HepG2 (cell line): ENCODE measurements around the gene APBA1. TPM values are rescaled to one million over a fixed set of nuclear protein-coding genes. Genes with fewer than 3 reads are reported as not detected.

Experiments used
- ATAC-seq: fragments of 200-7000 bp; cut with Tn5 transposase; 3 replicates; pipeline ENCODE4 v1.9.1; 2020; ENCODE audit warnings: mild to moderate bottlenecking, moderate library complexity
- BruUV-seq: library from RNA; stranded (reverse); fragments of 400-500 nt; replicated peaks from 2 replicates; lab custom pipeline; 2021; lab: Mats Ljungman, UMichigan
- CTCF ChIA-PET: fragments of 300-600 bp; formaldehyde crosslinking; extraction: SDS; loops from one replicate; lab custom pipeline; 2021; ENCODE audit warnings: low total read pairs, inconsistent platforms, low intra/inter-chr PET ratio; lab: Yijun Ruan, JAX
- POLR2A ChIA-PET: fragments of 350-600 bp; sonication (Branson Sonifier 250); formaldehyde crosslinking; loops from one replicate; lab custom pipeline; 2020; ENCODE audit warnings: antibody characterized with exemption, inconsistent platforms; lab: Yijun Ruan, JAX
- DNase-seq: peaks from one replicate; pipeline ENCODE4 v3.0.0-alpha.2; 2015; ENCODE audit warnings: low spot score
- FAIRE-seq: peaks from 3 replicates; lab custom pipeline; 2011; peaks lifted over from hg19 to GRCh38; lab: Jason Lieb, UNC
- H2AFZ ChIP-seq: one replicate; pipeline ENCODE4 v1.6.1; 2011; ENCODE audit warnings: low read length, inconsistent platforms
- H3K27ac ChIP-seq: fragments of 300-600 bp; 3 replicates; pipeline ENCODE4 v1.8.0; 2011; ENCODE audit warnings: mixed run types, mild to moderate bottlenecking, mixed read lengths, low read length, inconsistent platforms; ENCODE audit not compliant: insufficient read depth; ENCODE audit errors: extremely low read length
- H3K27me3 ChIP-seq, 2 experiments: fragments of 200-600 bp in 1 of 2; 2 replicates in 1 of 2; 3 replicates in 1 of 2; pipeline versions ENCODE4 v1.6.0 to v1.8.0; 2011; ENCODE audit warnings: low read length in 2 of 2, mild to moderate bottlenecking in 2 of 2, moderate library complexity in 2 of 2, inconsistent platforms in 1 of 2; ENCODE audit not compliant: insufficient read depth in 2 of 2, control insufficient read depth in 1 of 2
- H3K36me3 ChIP-seq, 2 experiments: fragments of 200-600 bp in 1 of 2; replicated peaks in 1 of 2; 2 replicates in 1 of 2; 3 replicates in 1 of 2; pipeline versions ENCODE4 v1.5.1 to v1.8.0; 2011; ENCODE audit warnings: low read length in 2 of 2, inconsistent platforms in 1 of 2; ENCODE audit not compliant: insufficient read depth in 2 of 2, control insufficient read depth in 1 of 2
- H3K4me1 ChIP-seq: 2 replicates; pipeline ENCODE4 v1.5.1; 2012; ENCODE audit warnings: low read length, inconsistent platforms; ENCODE audit not compliant: insufficient read depth
- H3K4me2 ChIP-seq: 2 replicates; pipeline ENCODE4 v1.6.0; 2011; ENCODE audit warnings: low read depth, low read length, inconsistent platforms
- H3K4me3 ChIP-seq, 3 experiments: fragments of 200-600 bp in 1 of 3; sonication (generic), shearing (Covaris generic) in 1 of 3; replicated peaks in 1 of 3; 2 replicates each; pipeline ENCODE4 v1.5.1; 2011 to 2016; ENCODE audit warnings: low read length in 3 of 3, inconsistent platforms in 2 of 3, low read depth in 2 of 3, mild to moderate bottlenecking in 2 of 3, control low read depth in 1 of 3, mixed read lengths in 1 of 3; ENCODE audit not compliant: insufficient read depth in 1 of 3
- H3K79me2 ChIP-seq: one replicate; pipeline ENCODE4 v1.6.1; 2011; ENCODE audit warnings: low read length, inconsistent platforms; ENCODE audit not compliant: insufficient read depth
- H3K9ac ChIP-seq: 2 replicates; pipeline ENCODE4 v1.6.0; 2011; ENCODE audit warnings: mild to moderate bottlenecking, low read depth, low read length, inconsistent platforms; ENCODE audit not compliant: insufficient read depth
- H3K9me3 ChIP-seq: 2 replicates; pipeline ENCODE4 v1.5.1; 2012; ENCODE audit warnings: mild to moderate bottlenecking, low read length
- H4K20me1 ChIP-seq: 2 replicates; pipeline ENCODE4 v1.6.0; 2011; ENCODE audit warnings: inconsistent platforms, mild to moderate bottlenecking, low read length, moderate library complexity; ENCODE audit not compliant: insufficient read depth
- MBD4 ChIP-seq: IDR thresholded peaks from 2 replicates; pipeline ENCODE4 v1.6.1; 2012; ENCODE audit warnings: low read length, inconsistent platforms, borderline replicate concordance
- PBX2 ChIP-seq: IDR thresholded peaks from 2 replicates; pipeline ENCODE4 v1.6.1; 2016; ENCODE audit warnings: control low read depth
- PLSCR1 ChIP-seq: sonication (generic); formaldehyde crosslinking; IDR thresholded peaks from 2 replicates; pipeline ENCODE4 v1.5.0; 2020; ENCODE audit warnings: missing genetic modification reagents, mild to moderate bottlenecking, borderline replicate concordance
- TBL1XR1 ChIP-seq: fragments of 150-350 bp; IDR thresholded peaks from 2 replicates; pipeline ENCODE4 v1.6.1; 2014; ENCODE audit warnings: borderline replicate concordance, low read length; ENCODE audit not compliant: partially characterized antibody
- ZBTB39 ChIP-seq: sonication (generic); formaldehyde crosslinking; IDR thresholded peaks from 2 replicates; pipeline ENCODE4 v1.5.0; 2020; ENCODE audit warnings: missing genetic modification reagents
- ZBTB7A ChIP-seq: sonication (generic); formaldehyde crosslinking; IDR thresholded peaks from 2 replicates; pipeline ENCODE4 v1.8.0; 2022; ENCODE audit warnings: mild to moderate bottlenecking, missing genetic modification reagents
- ZFP37 ChIP-seq: sonication (generic); formaldehyde crosslinking; IDR thresholded peaks from 2 replicates; pipeline ENCODE4 v1.4.0; 2020; ENCODE audit warnings: missing genetic modification reagents, borderline replicate concordance
- ZNF143 ChIP-seq: sonication (generic); formaldehyde crosslinking; IDR thresholded peaks from 2 replicates; pipeline ENCODE4 v1.4.0; 2020; ENCODE audit warnings: missing genetic modification reagents
- ZNF264 ChIP-seq: sonication (generic); formaldehyde crosslinking; IDR thresholded peaks from 2 replicates; pipeline ENCODE4 v1.4.0; 2020; ENCODE audit warnings: missing genetic modification reagents
- ZNF558 ChIP-seq: sonication (generic); formaldehyde crosslinking; IDR thresholded peaks from 2 replicates; pipeline ENCODE4 v1.9.0; 2022; ENCODE audit warnings: mild to moderate bottlenecking, missing genetic modification reagents, borderline replicate concordance
- ZNF576 ChIP-seq: sonication (generic); formaldehyde crosslinking; IDR thresholded peaks from 2 replicates; pipeline ENCODE4 v1.4.0; 2020; ENCODE audit warnings: mild to moderate bottlenecking, missing genetic modification reagents
- ZNF704 ChIP-seq: sonication (generic); formaldehyde crosslinking; IDR thresholded peaks from 2 replicates; pipeline ENCODE4 v1.8.1; 2023; ENCODE audit warnings: mild to moderate bottlenecking, inconsistent platforms, moderate library complexity, missing genetic modification reagents, borderline replicate concordance
- WGBS: methylation state at CpG from one replicate; pipeline ENCODE4 v1.1.6; 2017; ENCODE audit warnings: low lambda C conversion rate; 5-methylcytosine and 5-hydroxymethylcytosine counted together
- in situ Hi-C: cut with HindIII; loops from 2 replicates; pipeline ENCODE4 v1.10.0; 2017; ENCODE audit warnings: low pct_unique_long_range_greater_than_20kb; ENCODE audit not compliant: extremely low pct_ligation_motif_present
- intact Hi-C: fragments of 100-400 bp; cut with micrococcal nuclease; formaldehyde crosslinking; loops from one replicate; pipeline ENCODE4 v1.10.0; 2022; ENCODE audit not compliant: unreplicated experiment
- polyA plus RNA-seq, 8 experiments: library from polyadenylated mRNA; depleted of rRNA in 3 of 8; stranded (reverse) in 7 of 8; unstranded in 1 of 8; fragments of >200 nt; fragmentation: Illumina TruSeq in 4 of 8; extraction: Trizol in 4 of 8; gene quantifications; 2 replicates each; pipeline versions ENCODE4 v1.2.1 to v1.2.3, GENCODE V29; 2011 to 2016; ENCODE audit warnings: low read depth in 4 of 8, missing spikeins in 1 of 8, mixed read lengths in 1 of 8; ENCODE audit not compliant: insufficient read depth in 1 of 8
- total RNA-seq, 5 experiments: library from RNA; depleted of rRNA; stranded (reverse); fragments of >200 nt; fragmentation: Illumina TruSeq; extraction: Trizol; gene quantifications; 2 replicates each; pipeline ENCODE4 v1.2.3, GENCODE V29; 2016; ENCODE audit warnings: low read depth in 1 of 5

Gene APBA1
- total and polyA plus RNA-seq, 2 of the 13 experiments (the other 11 are each of a cell fraction or from before 2014, with no cell fraction given), result 0.15 TPM; not detected in 1

- Histone ChIP-seq H3K9me3 (no peaks in the 10 kb centered on the region), H3K27me3 (peaks cover 2 to 38% of the 10 kb centered on the region in 2 experiments; a peak in 3 of 5 replicates), H4K20me1 (no peaks in the 10 kb centered on the region), H3K9ac (no peak overlapping the region), H3K36me3 (no peaks in the 10 kb centered on the region), H3K4me2 (no peak overlapping the region), H3K4me3 (no peak overlapping the region), H3K79me2 (no peaks in the 10 kb centered on the region), H3K27ac (no peak overlapping the region), H2AFZ (no peak overlapping the region), H3K4me1 (no peaks in the 10 kb centered on the region)
- intact Hi-C loops (no loop called here), in situ Hi-C loops (no loop called here)
- POLR2A ChIA-PET, result no interaction called here
- no TSS peak for BruUV-seq
- 16% methylated on average over 6 of the region's 13 CpGs for WGBS
- DNase-seq (no peak), FAIRE-seq (no peak), ATAC-seq (no peak)
- CTCF ChIA-PET, result no interaction called here
- TF ChIP-seq ZNF704, result no peak
- no peak for TF ChIP-seq ZBTB39 (CRISPR knock-in tag)
- TF ChIP-seq TBL1XR1, result no peak
- TF ChIP-seq ZNF264 (CRISPR knock-in tag), result no peak
- no peak for TF ChIP-seq ZNF558
- TF ChIP-seq ZNF143 (CRISPR knock-in tag), result no peak
- no peak for TF ChIP-seq ZFP37
- TF ChIP-seq PBX2 (CRISPR knock-in tag), result no peak
- no peak for TF ChIP-seq ZNF576
- TF ChIP-seq PLSCR1 (CRISPR knock-in tag), result no peak
- TF ChIP-seq ZBTB7A, result no peak
- no peak for TF ChIP-seq MBD4
Observed at GRCh38 chr9:69452110-69452782, 219.9 kb downstream of the APBA1 start.
